GM13977 (cell line): Measurements from ENCODE around the gene RCE1.

ENCODE experiments used
- DNase-seq: peaks from one replicate; pipeline ENCODE4 v3.0.0; 2012; ENCODE audit warnings: low spot score
- in situ Hi-C: fragments of 300-500 bp; cut with MboI; formaldehyde crosslinking; loops from one replicate; pipeline ENCODE4 v1.12.0; 2022; ENCODE audit warnings: low sequenced_read_pairs, low pct_unique_long_range_greater_than_20kb, mixed read lengths, inconsistent platforms; ENCODE audit not compliant: unreplicated experiment
- TF ChIP-seq, protein P1 (sequence below): IDR thresholded peaks from 2 replicates; pipeline ENCODE4 v1.5.1; 2012; ENCODE audit warnings: mild to moderate bottlenecking, control low read depth; ENCODE audit not compliant: insufficient read depth; ENCODE audit errors: extremely low read depth, missing control alignments

RCE1 gene

DNA sequence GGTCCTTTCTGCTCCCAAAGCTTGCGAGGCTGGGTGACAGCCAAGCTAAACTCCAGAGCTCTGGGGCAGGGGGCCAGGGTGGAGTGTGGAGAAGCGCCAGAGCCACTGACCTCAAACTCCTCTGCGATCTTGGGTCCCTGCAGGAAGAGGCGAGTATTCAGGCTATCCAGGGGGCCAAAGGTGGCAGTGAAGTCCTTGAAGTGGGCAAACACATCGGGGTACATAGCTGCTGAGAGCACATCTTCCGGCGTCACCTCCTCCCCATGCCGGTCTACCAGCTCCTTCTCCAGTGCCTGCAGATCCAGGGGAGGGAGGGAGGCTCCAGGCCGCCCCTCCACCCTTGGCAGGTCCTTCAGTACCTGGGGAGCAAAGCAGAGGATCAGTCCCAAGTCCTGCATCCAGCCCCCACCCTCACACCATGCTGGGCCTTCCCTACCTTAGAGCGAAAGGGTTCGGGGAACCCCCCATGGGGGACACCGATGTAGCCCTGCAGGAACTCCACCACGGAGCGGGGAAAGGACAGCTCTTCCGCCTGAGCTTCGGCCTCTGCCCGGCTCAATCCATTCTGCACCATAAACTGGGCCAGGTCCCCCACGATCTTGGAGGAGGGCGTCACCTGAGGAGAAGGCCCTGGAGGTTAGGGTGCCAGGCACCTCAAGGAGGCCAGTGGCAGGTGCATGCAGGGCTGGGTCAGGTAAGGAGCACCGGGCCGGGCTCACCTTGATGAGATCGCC lies 6.4 kb downstream of the RCE1 start:
- in situ Hi-C loops: loop anchor here (25.0 kb wide), 1 partner anchor 287 kb away; the partner anchor contains the start of gene CTSF

GRCh38 chr11:66850235-66850587 lies 7.0 kb downstream of the RCE1 start:
- DNase-seq: no peak
- TF ChIP-seq, protein P1, sequence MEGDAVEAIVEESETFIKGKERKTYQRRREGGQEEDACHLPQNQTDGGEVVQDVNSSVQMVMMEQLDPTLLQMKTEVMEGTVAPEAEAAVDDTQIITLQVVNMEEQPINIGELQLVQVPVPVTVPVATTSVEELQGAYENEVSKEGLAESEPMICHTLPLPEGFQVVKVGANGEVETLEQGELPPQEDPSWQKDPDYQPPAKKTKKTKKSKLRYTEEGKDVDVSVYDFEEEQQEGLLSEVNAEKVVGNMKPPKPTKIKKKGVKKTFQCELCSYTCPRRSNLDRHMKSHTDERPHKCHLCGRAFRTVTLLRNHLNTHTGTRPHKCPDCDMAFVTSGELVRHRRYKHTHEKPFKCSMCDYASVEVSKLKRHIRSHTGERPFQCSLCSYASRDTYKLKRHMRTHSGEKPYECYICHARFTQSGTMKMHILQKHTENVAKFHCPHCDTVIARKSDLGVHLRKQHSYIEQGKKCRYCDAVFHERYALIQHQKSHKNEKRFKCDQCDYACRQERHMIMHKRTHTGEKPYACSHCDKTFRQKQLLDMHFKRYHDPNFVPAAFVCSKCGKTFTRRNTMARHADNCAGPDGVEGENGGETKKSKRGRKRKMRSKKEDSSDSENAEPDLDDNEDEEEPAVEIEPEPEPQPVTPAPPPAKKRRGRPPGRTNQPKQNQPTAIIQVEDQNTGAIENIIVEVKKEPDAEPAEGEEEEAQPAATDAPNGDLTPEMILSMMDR: no peak
- in situ Hi-C loops: no loop called here

More for the DNA sequence above, 6.4 kb downstream of the RCE1 start:
- TF ChIP-seq, protein P1: no peak
- no peak for DNase-seq

GRCh38 chr11:66850588-66851238 lies 7.5 kb downstream of the RCE1 start:
- TF ChIP-seq, protein P1: no peak
- no peak for DNase-seq
- in situ Hi-C loops: no loop called here

GRCh38 chr11:66851239-66851596 lies 8.0 kb downstream of the RCE1 start:
- TF ChIP-seq, protein P1: no peak
- DNase-seq: no peak
- in situ Hi-C loops: no loop called here

DNA sequence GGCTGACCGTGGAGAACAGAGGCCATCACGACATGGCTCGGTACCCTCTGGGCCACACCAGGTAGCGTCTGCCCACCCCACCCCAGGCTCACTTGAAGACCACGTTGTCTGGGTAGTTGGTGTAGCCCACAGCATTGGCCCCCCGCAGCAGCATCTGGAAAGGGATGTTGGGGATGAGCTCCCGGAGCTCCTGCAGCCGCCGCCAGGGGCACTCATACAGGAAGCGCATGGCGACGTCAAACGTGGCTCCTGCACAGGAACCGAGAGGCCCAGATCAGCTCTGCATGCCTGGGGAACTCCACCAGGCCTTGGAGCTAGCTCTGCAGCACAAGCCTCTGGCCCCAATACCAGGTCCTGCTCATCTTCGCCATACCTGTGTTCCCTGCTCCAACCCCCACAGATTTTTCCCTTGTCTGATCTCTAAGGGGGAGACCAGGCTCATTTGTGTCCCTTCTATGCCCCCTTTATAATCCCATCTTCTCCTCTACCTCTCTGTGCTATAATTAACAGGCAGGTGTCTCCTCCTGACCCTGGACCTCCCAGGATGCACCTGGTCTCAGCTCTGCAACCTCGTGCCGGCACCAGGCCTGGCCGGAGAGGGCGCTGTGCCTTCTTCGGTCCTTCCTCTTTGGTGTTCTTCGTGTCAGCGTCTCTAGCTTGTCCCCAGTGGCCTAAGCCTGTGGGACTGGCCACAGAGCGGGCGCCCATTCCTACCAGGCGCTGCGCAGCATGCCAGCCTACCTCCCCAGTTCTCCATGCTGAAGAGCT lies 8.6 kb downstream of the RCE1 start:
- TF ChIP-seq, protein P1: peak; percentile 65
- in situ Hi-C loops: no loop called here
- DNase-seq: no peak

- no peak for DNase-seq
- TF ChIP-seq, protein P1: no peak
- in situ Hi-C loops: no loop called here
Observed at GRCh38 chr11:66852466-66853241, 9.4 kb downstream of the RCE1 start.
